ENCODE results near the gene COL23A1. TPM values are rescaled to one million over a fixed set of nuclear protein-coding genes. Genes with fewer than 3 reads are reported as not detected.
"Not testable (repeated sequence)": the region's sequence is repeated elsewhere in the genome, so short reads cannot be mapped to it uniquely, and the experiment has no call there.

The COL23A1 gene
- total RNA-seq, 1 donor from 2014 or later: 0.96 TPM

DNA sequence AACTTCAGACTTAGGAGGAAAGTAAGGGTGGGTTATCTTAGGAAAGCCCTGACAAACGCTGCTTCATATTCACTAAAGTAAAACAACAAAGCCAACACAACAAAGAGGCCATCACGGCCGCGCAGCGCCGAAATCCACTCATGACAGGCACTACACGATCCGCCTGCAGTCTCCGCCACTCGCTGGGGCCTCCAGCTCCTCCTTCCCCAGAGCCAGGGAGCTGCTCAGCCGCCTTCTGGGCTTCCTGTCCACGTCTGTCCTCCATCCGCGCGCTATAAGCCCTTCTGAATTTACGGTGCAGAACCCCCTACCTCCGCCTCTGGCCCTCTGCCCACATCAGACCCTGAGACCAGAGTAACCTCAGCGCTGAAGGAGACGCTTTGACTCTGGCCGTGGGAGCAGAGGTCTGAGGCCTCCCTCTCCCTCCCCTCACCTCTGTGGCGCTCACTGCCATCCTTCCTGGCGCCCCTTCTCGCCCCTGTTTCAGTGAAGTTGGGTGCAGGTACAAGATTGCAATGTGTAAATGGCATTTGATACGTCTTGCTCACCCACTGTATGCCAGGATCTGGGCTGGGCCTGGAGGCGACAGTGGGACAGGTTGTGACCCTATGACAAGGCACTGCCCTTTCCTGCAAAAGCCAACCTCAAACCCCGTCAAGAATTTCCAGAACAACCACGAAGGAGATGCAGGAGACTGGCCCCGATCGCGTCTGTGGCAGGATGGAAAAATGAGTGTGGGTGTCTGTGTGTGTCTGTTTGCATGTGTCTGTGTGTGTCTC lies 282.7 kb downstream of the COL23A1 start:
- DNase-seq (ENCODE audit: low spot score): peak; percentile 29

DNA sequence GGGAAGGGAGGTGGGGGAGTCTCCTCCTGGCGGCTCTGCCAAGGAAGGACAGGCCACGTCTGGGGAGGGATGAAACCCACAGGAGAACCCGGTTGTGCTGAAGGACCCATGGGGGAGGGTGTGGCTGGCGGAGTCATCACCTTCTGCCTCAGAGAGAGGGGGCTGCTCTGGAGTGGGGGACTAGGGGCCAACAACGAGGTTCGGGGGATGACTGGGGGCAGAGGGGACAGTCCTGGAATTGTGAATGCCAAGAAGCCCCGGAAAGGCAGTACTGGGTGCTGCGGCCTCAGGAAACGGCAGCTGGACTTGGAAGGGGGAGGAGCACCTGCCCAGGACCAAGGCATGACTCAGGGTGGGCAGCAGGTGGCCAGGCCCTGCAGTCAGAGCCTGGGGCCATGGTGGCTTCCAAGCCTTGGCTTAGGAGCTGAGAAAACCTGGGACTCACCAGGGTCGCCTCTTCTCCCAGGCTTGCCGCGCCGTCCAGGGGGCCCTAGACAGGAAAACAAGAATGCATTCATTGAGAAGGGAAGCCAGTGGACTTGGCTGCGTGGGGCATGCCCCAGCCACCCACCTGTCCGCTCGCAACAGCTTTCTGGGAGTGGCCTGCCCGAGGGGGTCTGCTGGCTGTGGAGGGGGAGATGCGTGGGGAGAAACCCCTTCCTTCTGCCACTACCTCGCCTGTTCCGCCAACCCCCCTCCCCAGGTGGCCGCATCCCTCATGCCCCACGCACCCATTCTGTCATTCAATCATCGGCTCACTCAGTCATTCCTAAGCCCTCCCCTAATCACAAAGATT lies 283.6 kb downstream of the COL23A1 start:
- no peak for DNase-seq (ENCODE audit: low spot score)

DNA sequence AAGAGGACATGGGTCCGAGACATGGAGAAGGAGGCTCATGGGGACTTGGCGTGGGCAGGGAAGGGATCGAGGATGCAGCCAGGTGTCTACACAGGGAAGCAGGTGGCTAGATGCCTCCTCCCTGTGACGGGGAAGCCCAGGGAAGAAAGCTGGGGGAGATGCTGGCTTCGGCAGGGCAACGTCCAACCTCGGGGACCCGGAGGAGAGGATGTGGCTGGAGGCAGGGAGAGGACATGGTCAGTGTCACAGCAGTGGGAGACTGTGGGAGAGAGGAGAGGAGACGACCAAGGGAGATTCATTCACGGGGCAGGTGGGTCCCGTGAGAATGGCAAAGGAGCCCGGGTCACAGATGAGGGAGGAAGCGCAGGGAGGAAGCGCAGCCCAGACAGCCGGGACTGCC lies 284.4 kb downstream of the COL23A1 start:
- DNase-seq (ENCODE audit: low spot score): no peak

DNA sequence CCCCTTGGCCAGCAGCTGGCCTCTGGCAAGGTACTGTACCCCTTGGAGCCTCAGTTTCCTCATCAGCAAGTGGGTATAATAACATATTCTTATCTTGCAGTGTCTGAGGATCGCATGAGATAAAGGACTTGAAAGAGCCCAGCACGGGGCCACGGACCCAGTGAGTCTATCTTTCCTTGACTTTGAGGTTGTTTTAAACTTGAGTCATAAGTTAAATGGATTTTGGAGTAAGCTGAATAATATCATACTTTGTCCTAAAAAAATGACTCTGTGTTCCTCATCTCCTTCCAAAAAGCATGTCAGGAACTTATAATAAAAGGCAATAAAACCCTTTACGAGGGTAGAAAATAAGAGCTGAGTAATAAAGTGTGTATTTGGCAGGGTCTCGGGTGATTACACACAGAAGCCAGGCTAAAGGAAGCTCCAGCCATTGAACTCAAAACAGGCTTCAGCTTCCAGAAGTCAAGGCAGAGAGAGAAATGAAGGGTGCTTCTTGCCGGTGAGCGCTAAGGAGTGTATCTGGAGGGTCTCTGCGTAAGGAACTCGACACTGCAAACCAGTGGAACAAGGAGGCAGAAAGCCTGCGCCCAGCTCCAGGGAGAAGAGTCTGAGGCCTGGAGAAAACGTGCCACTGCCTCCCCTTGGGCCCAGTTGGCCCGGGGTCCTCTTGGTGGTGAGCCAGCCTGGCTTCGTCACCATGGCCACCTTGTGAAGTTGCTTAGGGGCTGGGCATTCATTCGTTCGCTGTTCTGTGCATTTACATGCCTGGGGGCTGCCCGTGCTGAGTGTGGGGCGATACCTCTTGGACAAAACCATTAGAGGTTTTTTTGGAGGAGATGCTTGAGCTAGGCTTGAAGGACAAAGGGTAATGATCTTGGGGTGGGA lies 285.2 kb downstream of the COL23A1 start:
- DNase-seq (ENCODE audit: low spot score): peak; percentile 91

DNA sequence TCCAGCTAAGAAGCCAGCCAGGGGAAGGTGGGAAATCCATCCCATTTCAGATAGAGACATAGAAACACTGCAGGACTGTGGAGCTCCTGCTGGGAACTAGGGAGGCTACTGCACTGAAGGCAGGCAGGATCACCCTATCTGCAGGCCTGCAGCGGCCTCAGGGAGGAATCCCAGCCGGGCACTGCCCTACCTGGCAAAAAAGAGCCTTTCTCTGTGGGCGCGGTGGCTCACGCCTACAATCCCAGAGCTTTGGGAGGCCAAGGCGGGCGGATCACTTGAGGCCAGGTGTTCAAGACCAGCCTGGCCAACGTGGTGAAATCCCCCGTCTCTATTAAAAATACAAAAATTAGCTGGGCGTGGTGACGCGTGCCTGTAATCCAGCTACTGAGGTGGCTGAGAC lies 286.2 kb downstream of the COL23A1 start:
- no peak for DNase-seq (ENCODE audit: low spot score)

DNA sequence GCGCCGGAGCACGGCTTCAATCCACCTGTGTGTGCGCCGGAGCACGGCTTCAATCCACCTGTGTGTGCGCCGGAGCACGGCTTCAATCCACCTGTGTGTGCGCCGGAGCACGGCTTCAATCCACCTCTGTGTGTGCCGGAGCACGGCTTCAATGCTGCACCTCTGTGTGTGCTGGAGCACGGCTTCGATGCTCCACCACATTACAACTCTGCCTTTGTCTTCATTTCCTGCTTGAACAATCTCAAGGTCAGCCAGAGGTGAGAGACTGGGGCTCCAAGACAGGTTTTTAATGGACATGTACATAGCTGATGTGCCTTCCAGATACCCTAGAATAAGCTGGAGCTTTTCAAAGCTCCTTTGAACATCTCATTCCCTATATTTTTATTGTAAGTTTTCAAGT lies 287.9 kb downstream of the COL23A1 start:
- DNase-seq (ENCODE audit: low spot score): not testable (repeated sequence)

DNA sequence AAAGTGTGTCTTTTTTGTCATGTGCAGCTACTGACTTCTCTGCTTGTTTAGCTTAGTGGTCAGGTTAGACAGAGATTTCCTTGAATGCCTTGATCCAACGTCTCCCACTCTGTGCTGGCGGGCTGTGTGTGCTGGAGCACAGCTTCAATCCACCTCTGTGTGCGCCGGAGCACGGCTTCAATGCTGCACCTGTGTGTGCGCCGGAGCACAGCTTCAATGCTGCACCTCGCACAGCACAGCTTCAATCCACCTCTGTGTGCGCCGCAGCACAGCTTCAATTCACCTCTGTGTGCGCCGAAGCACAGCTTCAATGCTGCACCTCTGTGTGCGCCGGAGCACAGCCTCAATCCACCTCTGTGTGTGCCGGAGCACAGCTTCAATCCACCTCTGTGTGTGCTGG lies 288.6 kb downstream of the COL23A1 start:
- no peak for DNase-seq (ENCODE audit: low spot score)

DNA sequence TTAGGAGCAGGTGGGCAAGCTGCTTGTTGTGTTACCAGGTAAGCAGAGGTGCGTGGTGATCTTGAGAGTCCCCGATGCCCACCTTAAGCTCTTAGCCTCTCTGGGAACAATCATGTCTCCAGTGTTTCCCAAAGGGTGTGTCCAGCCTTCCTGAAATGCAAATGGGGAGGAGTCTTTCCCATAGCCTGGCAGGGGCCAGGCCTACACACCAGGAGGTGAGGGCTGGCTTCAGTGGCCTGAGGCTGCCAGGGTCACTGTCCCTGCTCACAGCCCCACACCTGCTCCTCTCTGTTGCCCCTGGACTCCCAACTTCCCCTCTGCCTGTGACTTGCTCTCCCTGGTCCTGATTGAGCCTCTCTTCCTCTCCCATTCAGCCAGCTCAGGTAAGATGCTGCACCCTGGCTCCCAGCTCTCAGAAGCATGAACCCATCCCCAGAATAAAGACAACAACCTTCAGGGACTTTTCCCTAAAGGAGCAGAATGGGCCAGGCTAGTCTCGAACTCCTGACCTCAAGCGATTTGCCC lies 291.8 kb downstream of the COL23A1 start:
- DNase-seq (ENCODE audit: low spot score): no peak

DNA sequence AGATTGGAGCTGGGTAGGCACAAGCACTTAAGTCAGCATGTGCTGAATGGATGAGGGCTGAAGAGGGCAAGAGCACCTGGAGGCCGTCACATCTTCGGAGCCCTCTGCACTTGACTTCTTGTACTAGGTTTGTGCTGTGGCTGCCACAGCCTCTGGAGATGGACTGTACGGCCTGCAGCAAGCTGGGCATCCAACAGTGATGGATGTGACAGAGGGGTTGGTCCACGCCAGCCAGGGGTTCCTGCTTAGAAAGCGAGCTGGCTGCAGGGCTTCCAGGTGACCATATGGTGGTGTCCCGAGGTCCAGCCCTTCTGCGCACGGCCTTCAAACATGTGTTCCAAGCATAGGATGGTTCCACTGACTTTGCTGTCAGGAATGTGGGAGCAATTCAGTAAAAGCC lies 292.4 kb downstream of the COL23A1 start:
- DNase-seq (ENCODE audit: low spot score): no peak

DNA sequence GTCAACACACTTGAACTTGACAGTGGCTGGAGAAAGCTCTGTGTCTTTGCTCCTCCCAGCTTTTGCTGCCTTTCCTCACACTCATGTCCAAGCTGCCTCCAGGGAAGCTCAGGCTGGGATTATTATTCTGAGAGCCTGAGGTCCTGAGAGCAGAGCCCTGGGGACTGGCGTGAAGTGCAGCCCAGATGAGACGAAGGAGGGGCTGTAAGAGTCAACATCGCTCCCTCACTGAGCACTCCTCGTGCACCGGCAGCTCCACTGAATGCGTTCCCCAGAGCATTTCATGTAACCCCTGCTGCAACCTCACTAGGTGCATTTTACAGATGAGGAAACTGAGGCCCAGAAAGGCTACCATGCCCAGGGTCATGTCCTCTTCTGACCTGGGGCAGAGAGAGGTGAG lies 294.1 kb downstream of the COL23A1 start:
- no peak for DNase-seq (ENCODE audit: low spot score)

DNA sequence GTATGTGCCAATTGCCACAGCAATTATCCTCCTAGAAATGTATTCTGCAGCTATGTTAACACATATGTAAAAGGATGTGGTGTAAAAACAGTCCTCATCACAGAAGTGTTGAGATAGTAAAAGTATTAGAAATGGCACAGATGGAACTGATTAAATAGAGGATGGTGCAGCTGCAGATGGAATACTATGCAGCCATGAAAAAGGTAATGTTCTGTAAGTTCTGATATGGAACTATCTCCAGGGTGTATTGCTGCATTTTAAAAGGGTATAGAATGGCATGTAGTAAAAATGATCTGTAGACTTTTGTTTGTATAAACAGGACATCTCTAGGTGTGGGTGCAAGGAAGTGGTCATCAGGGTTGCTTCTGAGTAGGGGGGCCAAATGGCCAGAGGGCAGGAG lies 294.6 kb downstream of the COL23A1 start:
- DNase-seq (ENCODE audit: low spot score): no peak

DNA sequence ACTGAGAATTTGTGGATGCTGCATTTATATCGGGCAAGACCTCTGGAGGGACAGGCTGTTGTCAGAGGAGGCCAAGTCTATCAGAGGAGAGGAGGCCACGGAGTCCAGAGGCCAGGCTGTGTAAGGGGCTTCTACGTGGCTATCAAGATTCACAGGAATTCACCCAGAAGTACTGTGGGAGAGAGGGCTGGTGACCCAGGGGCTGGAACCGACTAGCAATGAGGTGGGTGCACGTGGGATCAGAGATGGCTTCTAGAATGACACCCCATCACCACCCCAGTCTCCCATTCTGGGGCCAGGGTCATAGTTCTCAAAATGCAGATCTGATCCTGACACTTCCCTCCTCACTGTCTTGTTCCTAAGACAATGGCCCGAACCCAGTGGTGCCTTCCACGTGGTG lies 296.4 kb downstream of the COL23A1 start:
- DNase-seq (ENCODE audit: low spot score): no peak

DNA sequence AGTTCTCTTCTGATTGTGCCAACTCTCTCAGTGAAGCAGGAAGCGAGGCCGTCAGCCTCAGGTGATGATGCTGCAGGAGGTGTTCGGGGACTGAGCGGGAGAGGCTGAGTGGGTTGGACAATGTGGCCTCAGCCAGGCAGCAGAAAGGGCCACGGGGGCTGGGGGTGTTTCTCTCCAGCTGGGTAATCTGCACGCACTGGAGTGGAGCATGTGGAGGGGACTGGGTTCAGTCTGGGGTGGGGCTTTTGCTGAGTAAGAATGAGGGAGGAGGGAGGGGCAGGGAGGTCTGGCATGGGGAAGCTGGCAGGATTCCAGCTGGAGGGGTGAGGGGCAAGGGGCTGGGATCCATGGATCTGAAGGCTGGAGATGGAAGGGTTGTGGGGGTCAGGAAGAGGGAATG lies 296.8 kb downstream of the COL23A1 start:
- no peak for DNase-seq (ENCODE audit: low spot score)

DNA sequence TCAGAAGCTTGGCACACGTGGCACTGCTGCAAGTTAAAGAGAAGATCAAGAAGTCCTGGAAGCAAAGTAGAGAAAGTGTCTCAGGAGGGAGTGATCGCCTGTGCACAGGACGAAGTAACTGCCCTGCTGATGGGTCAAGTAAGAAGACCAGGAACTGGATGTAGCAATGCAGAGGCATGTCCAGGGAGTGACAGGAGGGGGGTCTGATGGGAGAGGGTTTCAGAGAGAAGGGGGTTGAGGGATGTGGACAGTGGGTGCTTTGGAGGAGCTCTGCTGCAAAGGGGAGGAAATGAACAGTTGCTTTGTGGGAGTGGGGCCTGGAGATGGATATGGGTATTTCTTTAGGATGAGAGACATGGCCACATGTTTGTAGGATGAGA lies 297.4 kb downstream of the COL23A1 start:
- DNase-seq (ENCODE audit: low spot score): no peak

DNA sequence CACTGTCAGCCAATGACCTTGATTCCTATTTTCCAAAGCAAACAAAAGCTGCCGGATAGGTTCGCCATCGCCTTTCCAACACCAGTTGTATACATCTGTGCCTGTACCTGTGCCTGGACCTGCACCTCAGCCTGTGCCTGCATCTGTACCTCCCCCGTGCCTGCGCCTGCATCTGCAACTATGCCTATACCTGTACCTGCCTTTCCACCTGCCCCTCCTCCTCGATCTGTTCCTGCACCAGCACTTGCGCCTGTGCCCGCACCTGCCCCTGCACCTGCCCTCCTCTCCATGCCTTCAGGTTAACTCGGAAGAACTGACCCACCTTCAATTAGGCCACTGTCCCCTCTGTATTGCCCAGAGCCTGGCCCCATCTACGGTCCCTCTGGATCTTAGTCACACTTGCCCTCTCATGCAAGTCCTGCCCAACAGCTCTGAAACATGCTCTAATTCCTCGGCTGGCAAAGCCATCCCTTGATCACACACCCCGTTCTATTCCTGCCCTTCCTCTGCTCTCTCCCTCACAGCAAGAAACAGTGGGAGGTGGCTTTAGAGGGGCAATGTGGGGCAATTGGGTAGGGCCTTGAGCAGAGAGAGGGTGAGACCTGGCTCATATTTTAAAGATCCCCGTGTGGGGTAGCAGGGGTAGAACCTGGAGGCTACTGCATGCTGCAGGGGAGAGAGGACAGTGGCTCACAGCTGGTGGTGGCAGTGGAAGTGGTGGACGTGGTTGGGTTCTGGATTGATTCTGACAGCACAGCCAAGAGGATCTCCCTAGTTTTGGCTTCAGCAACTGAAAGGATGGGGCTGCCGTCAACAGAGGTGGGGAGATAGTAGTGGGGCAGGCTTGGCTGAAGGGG lies 298.0 kb downstream of the COL23A1 start:
- no peak for DNase-seq (ENCODE audit: low spot score)

DNA sequence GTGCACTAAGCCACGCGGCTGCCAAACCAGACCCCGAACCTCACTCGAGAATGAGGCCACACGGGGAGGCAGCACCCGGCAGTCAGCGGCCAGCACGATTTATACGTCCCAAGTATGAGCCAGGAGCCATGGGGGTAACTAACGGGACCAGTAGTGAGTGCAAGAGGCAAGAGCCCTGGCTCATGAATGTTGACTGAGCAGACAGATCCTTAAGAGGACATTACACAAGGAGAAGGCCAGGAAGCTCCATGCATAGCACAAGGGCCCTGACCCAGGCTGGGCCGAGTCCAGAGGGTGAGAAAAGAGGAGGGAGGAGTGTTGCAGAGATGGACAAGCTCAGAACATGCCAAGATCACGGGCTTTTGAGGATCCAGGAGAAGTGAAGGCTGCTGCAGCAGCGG lies 299.0 kb downstream of the COL23A1 start:
- DNase-seq (ENCODE audit: low spot score): no peak

DNA sequence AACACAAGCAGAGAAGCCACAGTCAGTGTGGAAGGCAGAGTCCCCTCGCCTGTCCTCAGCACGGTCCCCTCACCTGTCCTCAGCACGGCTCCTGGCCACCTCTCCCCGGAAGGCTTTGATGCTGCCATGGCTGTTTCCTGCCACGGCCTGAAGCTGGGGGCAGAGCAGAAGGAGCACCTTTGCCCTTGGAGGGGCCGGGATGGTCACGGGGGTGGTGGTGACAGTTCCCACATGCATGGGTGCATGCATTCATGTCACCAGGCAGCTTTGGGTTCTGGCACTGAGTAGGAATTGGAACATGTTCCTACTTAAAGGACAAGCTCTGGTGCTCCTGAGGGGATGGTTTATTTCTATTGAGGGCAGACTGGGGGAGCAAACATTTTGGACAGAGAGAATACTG lies 299.8 kb downstream of the COL23A1 start:
- DNase-seq (ENCODE audit: low spot score): no peak

DNA sequence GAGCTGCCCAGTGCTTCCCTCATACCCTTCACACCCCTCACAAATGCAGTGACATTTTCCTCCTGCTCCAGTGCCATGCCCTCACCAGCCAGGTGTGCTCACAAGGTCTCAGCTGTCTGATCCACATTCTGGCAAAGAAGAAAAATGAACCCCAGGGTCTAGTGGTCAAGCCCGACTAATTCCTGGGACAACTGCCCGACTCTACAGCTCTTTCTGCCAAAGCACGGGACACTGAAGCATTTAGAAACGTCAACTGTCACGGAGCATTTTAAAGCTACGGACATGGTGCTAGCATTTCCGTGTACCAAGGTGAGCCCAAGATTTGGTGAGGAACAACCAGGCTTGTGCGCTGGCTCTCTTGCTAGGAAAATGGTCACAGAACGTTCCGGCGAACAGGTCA lies 300.8 kb downstream of the COL23A1 start:
- DNase-seq (ENCODE audit: low spot score): no peak

DNA sequence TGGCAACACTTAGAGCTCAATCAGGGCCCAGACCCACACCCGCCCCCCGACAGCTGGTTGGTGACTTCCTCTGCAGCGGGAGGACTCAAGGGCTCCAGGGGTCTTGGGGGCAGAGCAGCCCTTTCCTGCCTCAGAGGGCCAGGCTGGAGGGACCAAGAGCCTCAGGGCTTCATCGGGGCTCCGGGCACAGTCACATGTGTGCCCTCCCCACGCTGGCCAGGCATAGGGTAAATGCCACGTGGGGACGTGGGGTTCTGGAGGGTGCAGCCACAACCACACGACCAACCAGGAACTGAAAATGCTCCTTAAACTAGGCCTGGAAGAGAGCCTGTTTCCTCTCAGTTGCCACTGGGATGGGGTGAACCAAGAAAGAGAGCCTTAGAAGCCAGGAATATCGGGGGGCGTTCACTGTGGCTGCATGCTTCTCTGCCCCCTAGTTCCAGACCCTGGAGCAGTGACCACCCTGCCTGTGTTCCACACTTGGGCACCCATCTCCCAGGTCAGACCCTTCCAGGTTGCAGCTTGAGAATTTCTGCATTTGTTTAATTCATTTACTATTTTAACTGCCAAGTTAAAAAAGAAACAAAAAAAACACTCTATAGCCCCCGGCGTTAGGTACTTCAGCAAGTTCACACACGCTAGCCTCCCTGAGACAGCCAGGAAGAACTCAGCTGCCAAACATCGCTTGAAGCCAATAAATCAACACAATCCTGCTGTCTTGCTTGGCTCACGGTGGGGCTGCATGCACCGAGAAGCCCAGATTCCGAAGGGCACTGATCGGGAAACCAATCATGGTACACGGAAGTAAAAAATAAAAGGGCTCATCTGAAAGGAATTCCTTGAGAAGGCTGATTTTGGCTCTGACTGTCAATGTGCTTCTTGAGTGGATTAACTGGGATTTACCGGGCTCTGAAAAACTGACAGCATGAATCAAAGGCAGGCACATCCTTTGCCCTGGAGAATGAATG lies 301.5 kb downstream of the COL23A1 start:
- DNase-seq (ENCODE audit: low spot score): peak; percentile 87

DNA sequence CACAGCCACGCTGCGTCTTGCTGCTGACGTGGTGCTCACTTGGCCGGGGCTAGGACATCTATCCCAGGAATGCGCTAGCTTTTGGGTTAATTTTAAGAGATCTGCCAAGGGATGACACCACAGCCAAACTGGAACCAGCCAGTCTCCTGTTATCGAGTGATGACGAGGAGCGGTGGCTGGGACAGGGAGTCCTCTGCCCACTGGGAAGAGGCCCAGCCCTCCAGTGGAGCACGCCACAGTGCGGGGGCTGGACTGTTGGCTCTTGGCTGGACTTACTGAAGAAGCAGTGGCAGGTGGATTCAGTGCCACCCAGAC lies 302.4 kb downstream of the COL23A1 start:
- no peak for DNase-seq (ENCODE audit: low spot score)

Data from umbilical cord (tissue), 2 donors.